Measurements from ENCODE around the gene CHFR. TPM values are rescaled to one million over a fixed set of nuclear protein-coding genes. Genes with fewer than 3 reads are reported as not detected.
A peak's percentile ranks its signal among the peaks of the same experiment; 100 is the strongest.

Gene CHFR
- total and polyA plus RNA-seq, 9 of the 15 experiments (the other 6 are each of a cell fraction or from before 2014, with no cell fraction given), result 0.61 to 33.9 (median 19.3) TPM

DNA sequence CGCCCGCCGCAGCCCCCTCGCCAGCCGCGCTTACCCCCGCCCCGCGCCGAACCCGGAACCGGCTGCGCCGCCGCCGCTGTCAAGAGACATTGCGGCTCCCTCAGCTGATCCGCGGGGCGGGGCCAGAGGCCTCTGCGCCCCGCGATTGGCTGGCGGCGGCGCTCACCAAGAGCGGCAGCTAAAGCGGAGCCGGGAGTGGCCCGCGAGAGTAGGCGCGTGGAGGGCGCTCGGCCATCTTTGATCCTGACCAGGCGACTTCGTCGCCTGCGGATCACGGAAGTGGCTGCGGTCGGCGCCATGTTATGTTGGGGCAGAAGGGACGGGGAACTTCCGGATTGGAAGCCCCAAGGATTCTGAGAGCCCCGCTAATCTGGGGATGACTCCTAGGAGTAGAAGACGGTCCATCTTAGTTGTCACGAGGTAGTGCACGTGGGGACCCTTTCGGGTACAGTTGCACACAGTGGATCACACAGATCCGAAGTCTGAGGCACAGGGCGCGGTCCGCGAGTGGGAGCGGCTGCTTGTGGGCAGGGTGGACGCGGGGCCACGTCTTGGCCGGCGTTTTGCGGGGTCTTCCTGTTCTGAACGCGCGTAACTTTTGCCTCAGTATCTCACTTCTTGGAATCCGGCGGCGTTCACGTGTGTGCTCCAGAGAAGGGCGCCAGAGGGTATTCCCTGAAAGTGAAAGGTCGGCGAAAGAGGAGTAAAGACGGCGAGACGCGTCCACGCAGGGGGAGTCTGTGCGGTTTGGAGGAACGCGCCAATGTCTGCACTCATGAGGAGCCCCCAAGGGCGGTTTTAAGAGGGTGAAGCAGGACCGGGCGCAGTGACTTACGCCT lies at the start of gene CHFR (continued):
- TF ChIP-seq NFIX (CRISPR knock-in tag; IDR thresholded peaks at IDR 0.05; ENCODE audit: low read depth) (no peak), ZBTB40 (IDR thresholded peaks at IDR 0.05) (peak; percentile 84), ZBTB40 (CRISPR knock-in tag; IDR thresholded peaks at IDR 0.05) (no peak), CXXC5 (CRISPR knock-in tag; IDR thresholded peaks at IDR 0.05) (peak; percentile 95), ZNF57 (CRISPR knock-in tag; IDR thresholded peaks at IDR 0.05) (0 out of 2 replicates have a peak, but pooled peaks have one; percentile 44), PRMT5 (CRISPR knock-in tag; IDR thresholded peaks at IDR 0.05) (no peak), KAT2B (IDR thresholded peaks at IDR 0.05; ENCODE audit: low read depth, low read length) (no peak), ZC3H8 (IDR thresholded peaks at IDR 0.05) (no peak), ZNF146 (CRISPR knock-in tag; IDR thresholded peaks at IDR 0.05; ENCODE audit: unreplicated experiment) (no peak), GABPB2 (CRISPR knock-in tag; conservative IDR thresholded peaks at IDR 0.05) (no peak), ARID2 (IDR thresholded peaks at IDR 0.05) (no peak), MTA3 (IDR thresholded peaks at IDR 0.05; ENCODE audit: borderline replicate concordance) (peak; percentile 64; the same call in 1 of the 2 replicates), SMARCA4 (IDR thresholded peaks at IDR 0.05) (no peak)
- TF ChIP-seq, protein P1, sequence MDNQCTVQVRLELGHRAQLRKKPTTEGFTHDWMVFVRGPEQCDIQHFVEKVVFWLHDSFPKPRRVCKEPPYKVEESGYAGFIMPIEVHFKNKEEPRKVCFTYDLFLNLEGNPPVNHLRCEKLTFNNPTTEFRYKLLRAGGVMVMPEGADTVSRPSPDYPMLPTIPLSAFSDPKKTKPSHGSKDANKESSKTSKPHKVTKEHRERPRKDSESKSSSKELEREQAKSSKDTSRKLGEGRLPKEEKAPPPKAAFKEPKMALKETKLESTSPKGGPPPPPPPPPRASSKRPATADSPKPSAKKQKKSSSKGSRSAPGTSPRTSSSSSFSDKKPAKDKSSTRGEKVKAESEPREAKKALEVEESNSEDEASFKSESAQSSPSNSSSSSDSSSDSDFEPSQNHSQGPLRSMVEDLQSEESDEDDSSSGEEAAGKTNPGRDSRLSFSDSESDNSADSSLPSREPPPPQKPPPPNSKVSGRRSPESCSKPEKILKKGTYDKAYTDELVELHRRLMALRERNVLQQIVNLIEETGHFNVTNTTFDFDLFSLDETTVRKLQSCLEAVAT (IDR thresholded peaks at IDR 0.05), result peak in 1 of 2 experiments; percentile 92; a peak in 2 of 4 replicates
- TF ChIP-seq, protein P2, sequence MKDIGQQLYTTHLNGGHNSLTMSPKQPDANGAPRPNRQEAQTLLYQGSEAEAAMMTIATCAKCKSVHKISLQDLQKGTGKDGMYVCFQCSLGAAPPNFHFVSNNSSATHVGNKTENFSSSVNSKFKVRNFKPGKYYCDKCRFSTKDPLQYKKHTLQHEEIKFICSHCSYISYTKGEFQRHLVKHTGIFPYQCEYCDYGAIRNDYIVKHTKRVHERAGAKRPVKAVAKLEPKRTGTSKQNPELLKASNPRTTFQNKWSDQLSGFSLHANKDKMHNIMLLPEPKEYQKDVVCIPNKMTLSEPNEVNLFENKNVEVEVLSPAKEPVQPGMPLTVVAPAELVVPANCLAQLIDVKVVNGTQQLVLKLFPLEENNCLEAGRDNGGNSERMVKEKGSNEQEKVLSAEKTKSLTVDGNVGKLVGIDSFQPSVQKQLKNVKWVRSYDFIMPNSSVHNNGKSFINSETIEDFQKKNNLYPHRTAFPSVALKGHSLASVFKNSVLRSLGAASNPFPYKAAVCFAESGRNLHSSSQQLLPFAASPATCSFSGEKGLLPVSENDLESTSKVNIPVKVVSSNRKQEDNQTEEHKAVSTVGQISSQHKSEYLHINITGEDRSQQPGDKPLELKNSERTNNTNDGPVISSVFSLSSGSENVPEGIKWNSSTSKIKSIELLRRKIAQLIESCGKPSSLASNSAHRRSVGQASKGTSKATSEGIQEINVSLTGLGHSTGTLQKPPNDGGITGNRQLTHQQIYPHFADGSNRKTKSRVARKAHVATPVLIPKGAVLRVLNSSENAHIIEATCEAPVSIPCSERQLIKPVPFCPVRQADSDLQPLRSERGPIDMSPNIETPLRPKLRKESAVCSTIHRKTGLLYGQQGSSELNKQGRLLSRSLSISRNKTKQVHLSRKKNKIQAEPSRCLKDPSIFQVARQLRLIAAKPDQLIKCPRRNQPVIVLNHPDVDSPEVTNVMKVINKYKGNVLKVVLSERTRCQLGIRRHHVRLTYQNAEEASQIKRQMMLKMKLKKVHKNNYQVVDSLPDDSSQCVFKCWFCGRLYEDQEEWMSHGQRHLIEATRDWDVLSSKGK (CRISPR knock-in tag; IDR thresholded peaks at IDR 0.05), result no peak

All from K562 (cell line).